GM18517 (cell line): ENCODE measurements around the gene ELFN2.

Source experiments
- ATAC-seq: cut with Tn5 transposase; IDR thresholded peaks from one replicate; pipeline ENCODE4 v1.9.1; 2021; ENCODE audit warnings: mild to moderate bottlenecking, moderate library complexity; ENCODE audit not compliant: unreplicated experiment

The ELFN2 gene

GRCh38 chr22:37456346-37456745 is 29.1 kb upstream of the ELFN2 start:
- ATAC-seq: no peak

- no peak for ATAC-seq
These were observed 28.6 kb upstream of the ELFN2 start for GRCh38 chr22:37455896-37456295.

- no peak for ATAC-seq
These were observed 27.8 kb upstream of the ELFN2 start for GRCh38 chr22:37454857-37455686.

- no peak for ATAC-seq
These were observed 26.4 kb upstream of the ELFN2 start for GRCh38 chr22:37453696-37454095.

- ATAC-seq: no peak
These were observed 23.9 kb upstream of the ELFN2 start for GRCh38 chr22:37451218-37451617.

GRCh38 chr22:37449331-37450001 is 22.2 kb upstream of the ELFN2 start:
- no peak for ATAC-seq

- ATAC-seq: no peak
These were observed 21.3 kb upstream of the ELFN2 start for GRCh38 chr22:37448516-37449127.

GRCh38 chr22:37445501-37445900 is 18.2 kb upstream of the ELFN2 start:
- ATAC-seq: no peak

GRCh38 chr22:37443977-37444376 is 16.7 kb upstream of the ELFN2 start:
- ATAC-seq: no peak

- no peak for ATAC-seq
These were observed 15.8 kb upstream of the ELFN2 start for GRCh38 chr22:37443086-37443485.

GRCh38 chr22:37442537-37442936 is 15.3 kb upstream of the ELFN2 start:
- no peak for ATAC-seq

GRCh38 chr22:37442135-37442534 is 14.9 kb upstream of the ELFN2 start:
- no peak for ATAC-seq

GRCh38 chr22:37440875-37441274 is 13.6 kb upstream of the ELFN2 start:
- no peak for ATAC-seq

- no peak for ATAC-seq
These were observed 12.1 kb upstream of the ELFN2 start for GRCh38 chr22:37439347-37439746.

- no peak for ATAC-seq
These were observed 8.8 kb upstream of the ELFN2 start for GRCh38 chr22:37435970-37436603.

- ATAC-seq: no peak
These were observed 6.5 kb upstream of the ELFN2 start for GRCh38 chr22:37433786-37434185.

- no peak for ATAC-seq
These were observed 5.4 kb upstream of the ELFN2 start for GRCh38 chr22:37432708-37433054.

GRCh38 chr22:37431801-37432707 is 4.8 kb upstream of the ELFN2 start:
- ATAC-seq: no peak

GRCh38 chr22:37431366-37431765 is 4.1 kb upstream of the ELFN2 start:
- ATAC-seq: no peak

GRCh38 chr22:37430941-37431340 is 3.7 kb upstream of the ELFN2 start:
- ATAC-seq: no peak
